ENCODE measurements around the gene SLC17A9. TPM values are rescaled to one million over a fixed set of nuclear protein-coding genes. Genes with fewer than 3 reads are reported as not detected.

The SLC17A9 gene
- total and polyA plus RNA-seq, 10 of the 15 experiments (the other 5 are each of a cell fraction or from before 2014, with no cell fraction given): 0.72 to 74.1 (median 29.4) TPM

- ChIA-PET CTCF (interaction anchor here (0.6 to 1.9 kb wide), 4 partner anchors 26 to 133 kb away, joined by 3 to 7 read pairs (median 4); no protein-coding TSS in a partner anchor), SMC1A (ENCODE audit: uncharacterized antibody, unreplicated experiment) (interaction anchor here (0.9 to 2.0 kb wide), 3 partner anchors 25 to 61 kb away, joined by 4 to 6 read pairs (median 4); no protein-coding TSS in a partner anchor), RAD21 (ENCODE audit: unreplicated experiment) (interaction anchor here (0.9 to 2.8 kb wide), 4 partner anchors 8 to 218 kb away, joined by 3 to 19 read pairs (median 6); no protein-coding TSS in a partner anchor), POLR2A (interaction anchor here (0.6 to 5.3 kb wide), 6 partner anchors 11 to 636 kb away, joined by 3 to 37 read pairs (median 8); no protein-coding TSS in a partner anchor)
- Histone ChIP-seq H4K20me1 (ENCODE audit: control insufficient read depth, insufficient read depth) (peaks cover 6% of the 10 kb centered on the region; the same call in 1 of the 2 replicates), H3K36me3 (ENCODE audit: control insufficient read depth in 2 of 2, insufficient read depth in 2 of 2, low read length in 1 of 2) (no peaks in the 10 kb centered on the region), H3K4me3 (no peak overlapping the region), H3K9me3 (replicated peaks; ENCODE audit: control insufficient read depth, insufficient read depth, low read length) (no peaks in the 10 kb centered on the region), H2AFZ (ENCODE audit: control insufficient read depth, low read depth, low read length) (no peak overlapping the region), H3K9ac (ENCODE audit: control insufficient read depth, insufficient read depth, low read length) (no peak overlapping the region), H3K27ac (ENCODE audit: control insufficient read depth, insufficient read depth) (no peak overlapping the region), H3K4me1 (ENCODE audit: control insufficient read depth, insufficient read depth, low read length) (peaks cover 30% of the 10 kb centered on the region), H3K79me2 (ENCODE audit: control insufficient read depth, insufficient read depth, low read length) (no peaks in the 10 kb centered on the region), H3K4me2 (ENCODE audit: control insufficient read depth, insufficient read depth) (no peak overlapping the region), H3K27me3 (replicated peaks in 1 of 2; ENCODE audit: control insufficient read depth in 2 of 2, insufficient read depth in 2 of 2, low read length in 1 of 2) (peaks cover 0 to 15% of the 10 kb centered on the region in 2 experiments; a peak in 2 of 4 replicates)
- ATAC-seq (no peak), FAIRE-seq (no peak), DNase-seq (ENCODE audit: low read depth, low spot score) (no peak)
- intact Hi-C loops (cut with micrococcal nuclease; ENCODE audit: unreplicated experiment) (no loop called here), in situ Hi-C loops (cut with MboI) (loop anchor here (5.0 kb wide), 1 partner anchor 32 kb away; no protein-coding TSS in a partner anchor)
- BruUV-seq (replicated peaks): no TSS peak
- 8% methylated on average over 19 of the region's 19 CpGs for WGBS (ENCODE audit: insufficient coverage, insufficient replicate concordance, low lambda C conversion rate, missing lambda C conversion rate)
- TF ChIP-seq SREBF2 (IDR thresholded peaks at IDR 0.05; ENCODE audit: low read length) (no peak), MYB (IDR thresholded peaks at IDR 0.05; ENCODE audit: borderline replicate concordance, low read depth, low read length) (no peak), CBX3 (IDR thresholded peaks at IDR 0.05; ENCODE audit: borderline replicate concordance, low read depth) (no peak), E4F1 (IDR thresholded peaks at IDR 0.05; ENCODE audit: borderline replicate concordance, partially characterized antibody) (no peak), RFX5 (IDR thresholded peaks at IDR 0.05; ENCODE audit: low read depth, low read length) (no peak), PAX8 (IDR thresholded peaks at IDR 0.05) (no peak), KAT2A (conservative IDR thresholded peaks at IDR 0.05; ENCODE audit: control insufficient read depth, low read depth, low read length) (no peak), KLF5 (IDR thresholded peaks at IDR 0.05; ENCODE audit: partially characterized antibody) (no peak), CEBPB (IDR thresholded peaks at IDR 0.05; ENCODE audit: borderline replicate concordance in 1 of 2, low read depth in 2 of 2, low read length in 2 of 2) (no peak), CHD2 (IDR thresholded peaks at IDR 0.05; ENCODE audit: borderline replicate concordance, low read depth, low read length) (no peak), JUND (IDR thresholded peaks at IDR 0.05; ENCODE audit: low read depth, low read length) (no peak), ZBTB40 (IDR thresholded peaks at IDR 0.05; ENCODE audit: borderline replicate concordance) (no peak), MYC (IDR thresholded peaks at IDR 0.05; ENCODE audit: insufficient read depth, insufficient read length, insufficient replicate concordance, low read length, severe bottlenecking) (no peak), ZNF274 (IDR thresholded peaks at IDR 0.05; ENCODE audit: insufficient read depth, insufficient read length) (no peak)
These were observed 27.4 kb downstream of the SLC17A9 start for GRCh38 chr20:62979876-62980373.
